Esophagus squamous epithelium (tissue), 4 donors: ENCODE results near the gene WFDC12.

ENCODE experiments used
- POLR2A ChIP-seq, 4 donors: fragments of 450-650 bp; IDR thresholded peaks; one replicate each; pipeline ENCODE4 v1.6.1; 2017; ENCODE audit warnings: antibody characterized with exemption in 4 of 4, mild to moderate bottlenecking in 4 of 4, moderate library complexity in 3 of 4
- TF ChIP-seq, protein P1 (sequence below), 6 experiments: fragments of 450-650 bp in 4 of 6; fragments of 200-600 bp in 2 of 6; sonication (generic) in 2 of 6; IDR thresholded peaks; one replicate each; pipeline ENCODE4 v1.5.1; 2016 to 2019; ENCODE audit warnings: antibody characterized with exemption in 6 of 6, mild to moderate bottlenecking in 4 of 6, moderate library complexity in 4 of 6

DNA sequence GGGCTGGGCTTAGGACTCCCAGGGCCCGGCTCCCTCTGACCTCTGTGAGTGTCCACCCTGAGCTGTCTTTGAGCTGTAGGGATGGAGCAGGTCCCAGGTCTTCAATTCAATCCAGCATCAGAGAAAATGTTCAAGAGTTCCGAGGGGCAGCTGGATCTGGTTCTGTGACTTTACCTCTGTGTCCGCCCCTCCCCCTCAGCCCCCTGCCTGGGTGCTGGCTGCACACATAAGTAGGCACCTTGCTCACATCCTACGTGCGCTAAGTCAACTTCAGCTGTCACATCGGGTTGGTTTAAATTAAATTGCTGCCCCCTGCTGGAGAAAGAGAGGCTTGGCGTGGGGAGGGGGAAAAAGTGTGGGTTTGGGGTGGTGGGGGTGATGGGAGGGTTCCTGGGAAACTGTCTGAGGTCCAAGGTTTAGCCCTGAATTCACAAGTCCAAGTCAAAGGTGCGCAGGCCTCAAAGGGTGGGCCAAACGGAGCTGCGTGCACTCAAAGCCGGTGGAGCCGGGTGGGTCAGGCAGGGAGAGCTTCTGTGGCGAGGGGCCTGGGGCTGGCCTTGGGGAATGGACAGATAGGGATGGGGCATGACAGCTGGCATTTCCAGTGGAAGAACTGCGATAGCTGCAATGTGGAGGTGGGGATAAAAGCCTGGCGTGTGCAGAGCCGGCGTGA is 12.3 kb downstream of the WFDC12 start:
- TF ChIP-seq, protein P1, sequence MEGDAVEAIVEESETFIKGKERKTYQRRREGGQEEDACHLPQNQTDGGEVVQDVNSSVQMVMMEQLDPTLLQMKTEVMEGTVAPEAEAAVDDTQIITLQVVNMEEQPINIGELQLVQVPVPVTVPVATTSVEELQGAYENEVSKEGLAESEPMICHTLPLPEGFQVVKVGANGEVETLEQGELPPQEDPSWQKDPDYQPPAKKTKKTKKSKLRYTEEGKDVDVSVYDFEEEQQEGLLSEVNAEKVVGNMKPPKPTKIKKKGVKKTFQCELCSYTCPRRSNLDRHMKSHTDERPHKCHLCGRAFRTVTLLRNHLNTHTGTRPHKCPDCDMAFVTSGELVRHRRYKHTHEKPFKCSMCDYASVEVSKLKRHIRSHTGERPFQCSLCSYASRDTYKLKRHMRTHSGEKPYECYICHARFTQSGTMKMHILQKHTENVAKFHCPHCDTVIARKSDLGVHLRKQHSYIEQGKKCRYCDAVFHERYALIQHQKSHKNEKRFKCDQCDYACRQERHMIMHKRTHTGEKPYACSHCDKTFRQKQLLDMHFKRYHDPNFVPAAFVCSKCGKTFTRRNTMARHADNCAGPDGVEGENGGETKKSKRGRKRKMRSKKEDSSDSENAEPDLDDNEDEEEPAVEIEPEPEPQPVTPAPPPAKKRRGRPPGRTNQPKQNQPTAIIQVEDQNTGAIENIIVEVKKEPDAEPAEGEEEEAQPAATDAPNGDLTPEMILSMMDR (IDR thresholded peaks at IDR 0.05) = peak in 3 of 6 experiments; percentile 26 to 34 (median 31)
- TF ChIP-seq POLR2A (IDR thresholded peaks at IDR 0.05) = no peak
